Activated CD4-positive, alpha-beta T cell treated with anti-CD3 and anti-CD28 coated beads for 48 hours (primary cell): Measurements from ENCODE around the gene HAUS8.
"Not testable (repeated sequence)": the region's sequence is repeated elsewhere in the genome, so short reads cannot be mapped to it uniquely, and the experiment has no call there.

Experiments used
- DNase-seq: peaks from one replicate; pipeline ENCODE4 v3.0.0-alpha.2; 2020

HAUS8 gene, protein sequence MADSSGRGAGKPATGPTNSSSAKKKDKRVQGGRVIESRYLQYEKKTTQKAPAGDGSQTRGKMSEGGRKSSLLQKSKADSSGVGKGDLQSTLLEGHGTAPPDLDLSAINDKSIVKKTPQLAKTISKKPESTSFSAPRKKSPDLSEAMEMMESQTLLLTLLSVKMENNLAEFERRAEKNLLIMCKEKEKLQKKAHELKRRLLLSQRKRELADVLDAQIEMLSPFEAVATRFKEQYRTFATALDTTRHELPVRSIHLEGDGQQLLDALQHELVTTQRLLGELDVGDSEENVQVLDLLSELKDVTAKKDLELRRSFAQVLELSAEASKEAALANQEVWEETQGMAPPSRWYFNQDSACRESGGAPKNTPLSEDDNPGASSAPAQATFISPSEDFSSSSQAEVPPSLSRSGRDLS

DNA sequence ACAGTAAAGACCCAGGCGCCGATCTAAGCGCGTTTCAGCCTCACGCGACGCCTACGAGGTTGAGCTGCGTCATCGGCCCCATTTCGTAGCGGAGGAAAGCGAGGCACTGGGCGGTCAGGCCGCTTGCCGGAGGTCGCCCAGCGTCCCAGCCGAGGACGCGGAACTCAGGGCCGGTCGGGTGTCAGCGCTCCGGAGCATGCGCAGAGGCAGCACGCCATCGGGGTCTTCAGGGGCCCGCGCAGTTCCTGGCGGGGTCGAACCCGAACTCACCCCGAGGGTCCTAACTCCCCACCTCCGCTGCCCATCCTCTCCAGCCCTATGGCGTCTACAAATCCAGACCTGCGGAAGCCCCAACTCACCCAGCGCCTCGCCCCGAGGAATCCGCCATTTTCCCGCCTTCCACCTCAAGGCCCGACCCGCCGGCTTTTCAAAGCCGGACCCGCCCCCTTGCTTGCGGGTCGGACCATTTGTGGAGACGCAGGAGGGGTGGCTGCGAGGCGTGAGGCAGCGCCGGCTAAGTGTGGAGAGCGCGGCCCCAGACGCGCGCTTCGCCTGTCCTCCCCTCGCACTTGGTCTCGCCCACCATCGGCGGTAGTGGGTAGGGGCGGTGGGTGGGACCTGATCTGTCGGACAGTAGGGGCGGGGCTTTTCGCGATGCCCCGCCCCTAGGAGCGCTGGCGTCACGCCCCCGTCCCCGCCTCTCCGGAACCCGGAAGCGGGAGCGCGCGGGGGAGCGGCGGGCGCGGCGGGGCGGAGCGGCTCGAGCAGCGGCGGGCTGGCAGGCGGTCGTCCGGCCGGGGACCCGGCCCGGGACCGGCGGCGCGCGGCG, at the start of gene HAUS8, which contains the start of gene MYO9B:
HAUS8 (minus strand) TSS at position 418 of the 829 bp plus-strand sequence; CDS start at position 388, 30 bp downstream.
MYO9B (plus strand) TSS at position 743 of the 829 bp plus-strand sequence. CDS start 25,941 bp downstream, outside the sequence.
- DNase-seq, result peak; percentile 100

DNA sequence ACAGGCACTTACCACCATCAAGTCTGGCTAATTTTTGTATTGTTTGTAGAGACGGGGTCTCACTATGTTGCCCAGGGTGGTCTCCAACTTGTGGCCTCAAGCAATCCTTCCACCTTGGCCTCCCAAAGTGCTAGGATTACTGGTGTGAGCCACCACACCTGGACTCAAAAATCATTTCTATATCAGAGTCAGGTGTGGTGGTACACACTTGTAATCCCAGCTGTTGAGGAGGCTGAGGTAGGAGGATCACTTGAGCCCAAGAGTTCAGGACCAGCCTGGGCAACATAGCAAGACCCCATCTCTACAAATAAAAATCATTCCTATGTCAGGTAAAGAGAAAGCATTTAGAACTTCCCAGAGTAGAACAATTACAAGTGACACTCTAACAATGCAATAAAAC, 48.8 kb upstream of the HAUS8 start:
- no peak for DNase-seq

DNA sequence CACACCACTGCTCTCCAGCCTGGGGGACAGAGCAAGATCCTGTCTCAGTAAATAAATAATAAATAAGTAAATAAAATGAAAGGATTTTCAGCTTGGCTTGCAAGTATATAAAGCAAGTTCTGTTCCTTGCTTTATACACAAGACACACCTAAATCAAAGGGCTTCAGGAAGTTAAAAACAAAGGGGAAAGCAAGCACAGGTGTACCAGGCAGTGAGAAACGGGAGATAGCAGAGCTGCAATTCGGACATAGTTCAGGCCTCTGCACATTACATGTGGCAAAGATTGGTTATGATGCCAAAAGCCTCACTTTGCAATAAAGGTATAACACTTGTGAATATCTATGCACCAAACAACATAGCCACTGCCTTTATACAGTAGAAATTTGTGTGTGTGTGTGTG, 47.8 kb upstream of the HAUS8 start:
- DNase-seq, result no peak

DNA sequence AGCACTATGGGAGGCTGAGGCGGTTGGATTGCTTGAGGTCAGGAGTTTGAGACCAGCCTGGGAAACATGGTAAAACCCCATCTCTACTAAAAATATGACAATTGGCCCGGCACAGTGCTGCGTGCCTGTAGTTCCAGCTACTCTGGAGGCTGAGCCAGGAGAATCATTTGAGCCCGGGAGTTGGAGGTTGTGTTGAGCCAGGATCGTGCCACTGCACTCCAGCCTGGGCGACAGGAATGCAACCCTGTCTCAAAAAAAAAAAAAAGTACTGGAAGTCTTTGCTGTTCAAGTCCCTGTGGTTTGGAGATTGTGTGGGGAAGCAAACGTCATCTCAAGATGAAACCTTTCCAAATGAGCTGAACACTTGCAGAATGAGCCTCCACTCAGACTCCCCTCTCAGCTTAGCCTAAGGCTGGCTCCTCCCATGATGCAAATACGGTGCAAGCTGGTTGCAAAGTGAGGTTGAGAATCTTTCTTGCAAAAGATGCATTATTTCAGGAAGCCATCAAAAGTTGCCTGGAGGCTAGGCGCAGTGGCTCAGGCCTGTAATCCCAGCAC, 46.6 kb upstream of the HAUS8 start:
- DNase-seq, result no peak

DNA sequence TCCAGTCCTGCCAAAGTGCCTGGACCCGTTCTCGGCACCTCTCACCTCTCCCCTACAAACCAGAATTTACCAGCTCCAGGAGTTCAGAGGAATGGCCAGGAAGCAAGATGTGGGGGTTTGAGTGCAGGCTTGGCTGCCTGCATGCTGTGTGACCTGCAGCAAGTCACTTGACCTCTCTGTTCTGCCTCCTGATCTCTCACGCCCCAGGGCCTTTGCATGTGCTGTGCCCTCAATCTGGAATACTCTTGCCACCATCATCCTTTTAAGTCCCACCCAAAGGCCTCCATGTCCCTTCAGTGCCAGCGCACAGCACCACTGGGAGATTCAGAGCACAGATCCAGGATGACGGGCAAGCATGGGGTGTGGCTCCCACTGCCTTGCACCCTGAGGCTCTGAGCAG, 43.7 kb upstream of the HAUS8 start:
- DNase-seq, result no peak

DNA sequence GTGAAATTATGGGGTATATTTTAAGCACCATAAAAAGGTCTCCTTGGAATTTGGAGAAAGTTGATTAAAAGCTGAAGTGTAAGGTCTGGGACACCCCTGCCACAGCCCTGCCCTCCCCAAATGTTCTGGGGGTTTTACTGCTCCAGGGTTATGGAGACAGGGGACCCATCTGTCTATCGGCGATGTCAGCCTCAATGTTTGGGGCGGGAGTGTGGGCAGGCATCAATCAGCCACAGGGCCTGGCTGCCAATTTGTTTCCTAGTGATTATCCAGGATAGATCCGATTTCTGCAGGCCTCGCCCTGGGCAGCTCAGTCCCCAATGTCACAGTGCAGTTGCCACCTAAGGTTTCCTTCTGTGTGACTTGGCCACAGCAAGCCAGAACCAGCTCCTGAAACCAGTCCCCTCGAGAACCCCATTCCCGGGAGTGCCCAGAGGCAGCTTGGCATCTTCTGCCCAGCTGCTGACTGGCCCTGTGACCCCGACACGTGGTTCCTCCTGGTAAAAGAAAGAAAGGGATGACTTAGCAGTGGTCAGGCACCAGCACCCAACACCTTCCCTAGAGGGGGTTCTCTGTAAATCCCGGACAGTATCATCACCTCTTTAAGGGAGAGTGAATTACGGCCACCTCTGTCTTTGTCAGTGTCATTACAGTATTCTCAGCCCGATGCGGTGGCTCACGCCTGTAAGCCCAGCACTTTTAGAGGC, 41.9 kb upstream of the HAUS8 start:
- DNase-seq, result no peak

DNA sequence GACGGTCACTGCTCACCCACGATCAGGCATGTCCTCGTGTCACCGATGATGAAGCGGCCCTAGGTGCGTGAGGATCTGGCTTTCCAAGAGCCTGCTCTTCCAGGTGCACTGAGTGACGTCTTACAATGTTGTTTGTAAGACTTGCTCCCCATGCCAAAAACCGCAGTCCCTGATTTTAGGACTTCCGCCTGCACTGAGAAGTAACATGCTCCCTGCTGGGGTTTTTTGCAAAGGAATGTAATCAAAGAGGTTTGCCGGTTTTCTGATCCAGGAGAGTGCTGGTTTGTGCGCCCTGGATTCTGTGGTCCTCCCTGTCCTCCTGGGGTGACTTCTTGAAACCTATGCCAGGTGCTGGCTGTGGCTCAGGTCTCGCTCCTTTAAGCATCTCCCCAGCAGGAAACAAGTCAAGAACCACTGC, 39.2 kb upstream of the HAUS8 start:
- no peak for DNase-seq

DNA sequence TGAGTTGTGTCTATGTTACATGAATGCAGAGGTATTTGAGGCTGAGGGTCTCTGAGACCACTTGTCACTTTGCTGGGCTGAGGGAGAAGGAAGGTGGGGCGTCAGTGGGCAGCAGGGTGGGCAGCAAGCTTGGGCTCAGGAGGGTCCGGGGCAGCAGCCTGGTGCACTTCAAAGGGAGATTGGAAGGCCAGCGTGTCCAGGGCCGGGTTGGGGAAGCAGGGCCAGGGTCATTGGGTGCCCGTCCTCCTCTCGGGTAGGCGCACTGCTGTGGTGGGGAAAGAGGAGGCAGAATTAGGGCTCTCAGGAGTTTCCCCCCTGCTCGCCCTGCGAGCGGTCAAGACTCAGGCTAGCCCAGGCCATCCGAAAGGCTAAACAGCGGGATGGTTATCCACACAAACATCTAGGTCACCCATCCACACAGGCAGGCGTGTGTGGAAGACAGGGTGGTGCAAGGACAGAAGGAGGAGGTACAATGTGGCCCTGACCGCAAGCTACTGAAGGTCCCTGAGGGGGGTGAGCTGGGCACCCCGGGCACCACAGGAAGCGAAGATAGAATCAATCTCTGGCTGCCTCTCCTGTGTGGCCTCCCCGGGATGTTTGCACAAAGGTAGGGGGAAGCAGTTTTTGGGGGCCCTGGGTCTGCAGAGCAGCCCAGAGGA, 38.0 kb upstream of the HAUS8 start:
- DNase-seq, result no peak

DNA sequence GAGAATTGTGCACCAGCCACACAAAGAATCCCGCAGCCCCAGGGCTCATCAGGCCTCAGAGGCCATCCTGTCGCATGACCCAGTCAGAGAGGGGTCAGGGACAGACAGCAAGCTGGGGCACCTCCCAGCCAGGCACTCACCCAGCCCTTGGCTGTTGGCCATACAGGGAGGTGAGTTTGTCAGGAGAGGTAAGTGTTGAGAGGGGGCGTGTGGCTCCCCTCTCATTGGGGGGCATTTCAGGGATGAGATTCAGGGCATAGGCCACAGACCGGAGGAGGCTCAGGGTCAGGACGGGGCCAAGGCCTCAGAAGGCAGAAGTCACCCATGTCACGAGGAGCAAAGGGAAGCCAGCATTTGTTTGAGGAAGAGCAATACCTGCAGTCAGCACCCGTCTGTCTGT, 37.4 kb upstream of the HAUS8 start:
- DNase-seq, result no peak

DNA sequence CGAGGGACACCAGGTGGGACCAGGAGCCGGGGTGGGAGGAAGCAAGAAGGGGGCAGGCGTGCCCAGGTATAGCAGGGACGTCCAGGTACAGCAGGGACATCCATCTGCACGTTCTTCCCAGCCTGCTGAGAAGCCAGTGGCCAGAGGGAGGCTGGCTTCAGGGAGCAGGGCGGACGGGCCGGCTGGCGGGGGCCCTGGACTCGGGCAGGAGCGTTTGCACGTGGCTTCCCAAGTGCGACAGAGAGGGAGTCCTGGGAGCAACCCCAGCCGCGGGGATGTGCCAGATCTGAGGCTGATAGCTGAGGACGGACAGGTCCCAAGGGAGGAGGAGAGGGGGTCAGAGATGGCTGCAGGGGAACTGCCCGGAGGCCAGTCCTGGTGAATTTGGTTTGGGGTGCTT, 37.0 kb upstream of the HAUS8 start:
- no peak for DNase-seq

DNA sequence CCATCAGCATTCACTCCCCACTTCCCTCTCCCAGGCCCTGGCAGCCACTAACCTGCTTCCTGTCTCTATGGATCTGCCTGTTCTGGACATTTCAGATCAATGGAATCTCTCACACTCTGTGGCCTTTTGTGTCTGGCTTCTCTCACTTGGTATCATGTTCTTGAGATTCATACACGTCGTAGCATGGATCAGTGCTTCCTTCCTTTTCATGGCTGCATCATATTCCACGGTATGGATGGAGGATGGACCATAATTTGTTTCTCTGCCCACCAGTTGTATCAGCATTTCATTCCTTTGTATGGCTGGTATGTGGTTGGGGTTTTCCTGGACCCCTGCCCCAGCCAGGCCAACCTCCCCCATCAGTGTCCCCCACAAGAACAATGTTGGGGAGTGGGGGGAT, 36.5 kb upstream of the HAUS8 start:
- DNase-seq, result no peak

DNA sequence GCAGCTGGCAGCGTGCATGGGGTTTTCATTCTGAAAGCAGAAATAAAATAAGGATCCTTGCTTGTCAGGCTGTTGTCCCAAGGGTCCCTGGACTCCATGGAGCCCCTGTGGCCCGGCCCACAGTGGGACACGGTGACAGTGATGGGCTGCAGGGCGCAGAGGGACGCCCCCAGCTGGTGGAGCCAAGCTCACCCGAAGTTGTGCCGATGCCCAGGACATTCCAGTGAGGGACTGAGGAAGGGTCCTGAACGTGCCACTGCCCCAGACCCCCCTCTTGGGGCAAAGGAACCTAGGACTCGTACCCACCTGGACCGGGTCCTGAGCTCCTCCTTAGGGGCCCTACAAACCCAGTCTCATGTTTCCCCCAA, 35.3 kb upstream of the HAUS8 start:
- no peak for DNase-seq

DNA sequence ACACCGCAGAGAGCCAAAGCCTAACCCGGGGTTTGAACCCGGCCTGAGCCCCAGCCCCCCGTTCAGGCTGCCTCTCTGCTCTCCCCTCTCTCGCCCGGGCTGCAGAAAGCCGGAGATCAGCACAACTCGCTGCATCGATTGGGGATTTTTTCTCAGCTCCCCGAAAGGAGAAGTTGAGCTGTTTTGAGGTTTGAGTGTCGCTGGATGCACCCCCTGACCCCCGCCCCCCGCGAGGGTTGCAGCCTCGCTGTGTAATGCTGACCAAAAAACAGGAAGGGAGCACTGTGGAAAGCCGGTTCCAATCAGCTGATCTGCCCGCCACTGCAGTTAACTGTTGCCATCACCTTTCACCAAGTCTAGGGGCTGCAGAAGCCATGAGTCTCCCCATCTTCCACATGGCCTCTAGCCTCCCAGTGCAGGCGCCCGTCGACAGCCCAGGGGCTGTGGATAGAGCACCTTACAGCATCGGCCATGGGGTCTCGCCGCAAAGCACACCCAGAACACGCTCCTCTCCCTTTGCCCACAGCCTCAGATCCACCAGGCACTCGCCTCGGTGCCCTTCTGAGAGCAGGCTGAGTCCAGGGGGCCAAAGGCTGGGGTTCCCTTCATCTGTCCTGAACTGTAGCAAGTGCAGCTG, 34.8 kb upstream of the HAUS8 start:
- DNase-seq, result no peak

DNA sequence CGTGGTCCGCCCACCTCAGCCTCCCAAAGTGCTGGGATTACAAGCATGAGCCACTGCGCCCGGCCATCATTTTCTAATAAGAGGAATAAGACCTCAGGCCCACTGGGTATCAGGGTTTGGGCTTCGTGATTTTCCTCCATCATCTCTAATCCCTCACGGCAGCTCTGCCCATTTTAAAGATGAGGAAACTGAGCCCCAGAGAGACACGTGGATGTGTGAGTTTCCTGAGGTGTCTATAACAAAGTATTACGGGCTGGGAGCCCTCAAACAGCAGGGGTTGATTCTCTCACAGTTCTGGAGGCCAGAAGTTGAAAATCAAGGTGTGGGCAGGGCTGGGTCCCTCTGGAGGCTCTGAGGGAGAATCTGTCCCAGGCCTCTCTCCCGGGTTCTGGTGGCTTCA, 34.0 kb upstream of the HAUS8 start:
- no peak for DNase-seq

DNA sequence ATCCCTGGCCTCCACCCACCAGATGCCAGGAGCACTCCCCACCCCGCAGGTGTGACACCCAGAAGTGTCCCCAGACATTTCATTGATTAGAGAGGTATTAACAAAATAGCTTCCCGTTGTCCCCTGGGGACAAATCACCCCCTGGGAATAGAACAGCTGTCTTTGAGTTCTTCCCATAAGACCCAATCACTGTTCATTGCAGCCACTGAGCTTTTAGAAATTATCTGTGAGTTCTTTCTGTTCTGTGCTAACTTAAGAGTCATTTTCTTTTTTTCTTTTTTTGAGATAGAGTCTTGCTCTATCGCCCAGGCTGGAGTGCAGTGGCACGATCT, 33.2 kb upstream of the HAUS8 start:
- no peak for DNase-seq

DNA sequence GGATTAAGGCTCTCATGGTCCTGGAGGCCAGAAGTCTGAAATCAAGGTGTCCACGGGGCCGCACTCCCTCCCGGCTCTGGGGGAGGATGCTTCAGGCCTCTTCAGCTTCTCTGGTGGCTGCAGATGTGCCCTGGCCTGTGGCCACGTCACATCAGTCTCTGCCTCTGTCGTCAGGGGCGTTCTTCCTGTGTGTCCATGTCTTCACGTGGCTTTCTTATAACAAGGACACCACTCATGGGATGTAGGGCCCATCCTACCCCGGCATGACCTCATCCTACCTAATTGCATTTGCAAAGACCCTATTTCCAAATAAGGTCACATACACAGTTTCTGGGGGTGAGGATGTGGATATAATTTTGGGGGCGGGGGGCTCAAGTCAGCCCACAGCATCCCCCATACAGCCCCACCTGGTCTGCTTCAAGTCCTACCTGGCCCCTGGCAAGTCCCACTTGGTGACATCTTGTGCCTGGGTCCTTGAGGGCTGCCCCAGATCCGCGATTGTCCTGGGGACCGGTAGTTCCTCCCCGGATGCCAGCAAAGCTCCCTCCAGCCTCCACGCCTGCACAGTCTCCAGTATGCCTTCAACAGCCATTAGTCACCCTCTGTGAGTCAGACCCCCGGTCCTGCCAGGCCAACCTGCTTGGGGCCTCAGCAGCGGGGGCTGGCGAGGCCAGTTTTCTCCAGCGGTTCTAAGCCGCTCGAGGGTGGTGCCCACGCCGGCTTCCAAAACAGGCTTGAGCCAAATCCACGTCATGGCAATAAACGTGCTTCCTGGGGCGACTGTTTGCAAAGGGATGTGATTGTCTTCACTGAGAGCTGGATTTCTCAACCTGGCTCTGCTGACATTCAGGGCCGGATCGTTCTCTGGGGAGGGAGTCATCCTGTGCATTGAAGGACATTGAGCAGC, 32.5 kb upstream of the HAUS8 start:
- DNase-seq, result peak; percentile 15

DNA sequence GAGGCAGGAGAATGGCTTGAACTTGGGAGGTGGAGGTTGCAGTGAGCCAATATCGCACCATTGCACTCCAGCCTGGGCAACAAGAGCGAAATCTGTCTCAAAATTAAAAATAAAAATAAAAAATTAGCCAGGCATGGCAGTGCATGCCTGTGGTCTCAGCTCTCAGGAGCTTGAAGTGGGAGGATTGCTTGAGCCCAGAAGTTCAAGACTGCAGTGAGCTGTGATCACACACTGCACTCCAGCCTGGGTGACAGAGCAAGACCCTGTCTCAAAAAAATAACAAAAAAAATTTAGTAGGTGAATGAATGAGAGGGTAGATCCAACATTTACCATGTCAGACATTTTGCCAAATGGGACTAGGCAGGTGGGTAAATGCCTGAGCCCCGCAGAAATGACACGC, 31.7 kb upstream of the HAUS8 start:
- not testable (repeated sequence) for DNase-seq

DNA sequence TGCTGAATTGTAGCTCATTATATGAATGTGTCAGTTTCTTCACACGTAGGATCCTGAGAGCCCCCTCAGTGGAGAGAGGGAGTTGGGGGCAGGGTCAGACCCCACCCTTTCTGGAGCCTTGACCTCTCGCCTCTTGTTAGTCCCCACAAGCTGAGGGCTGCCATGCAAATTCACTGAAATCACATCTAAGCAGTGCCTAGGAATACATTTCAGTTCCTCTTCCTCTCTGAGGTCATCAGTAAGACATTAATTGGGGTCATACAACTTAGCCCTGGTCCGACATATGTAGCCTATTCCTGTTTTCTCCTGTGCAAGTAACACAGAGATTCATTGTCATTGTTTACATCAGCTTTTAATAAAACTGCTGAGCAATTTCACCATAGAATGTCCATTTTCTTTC, 30.3 kb upstream of the HAUS8 start:
- DNase-seq, result no peak

DNA sequence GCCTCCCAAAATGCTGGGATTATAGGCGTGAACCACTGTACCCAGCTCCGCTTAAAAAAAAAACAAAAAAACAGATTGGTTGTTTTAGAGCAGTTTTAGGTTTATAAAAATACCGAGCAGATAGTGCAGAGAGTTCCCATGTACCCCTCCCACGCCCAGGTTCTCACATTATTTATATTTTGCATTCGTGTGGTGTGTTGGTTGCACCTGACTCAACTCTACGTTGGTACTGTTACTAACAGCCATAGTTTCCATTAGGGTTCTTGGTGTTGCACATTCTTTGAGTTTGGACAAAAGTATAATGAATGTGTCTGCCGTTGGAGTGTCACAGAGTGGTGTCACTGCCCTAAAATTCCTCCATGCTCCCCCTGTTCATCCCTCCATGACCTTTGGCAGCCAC, 29.4 kb upstream of the HAUS8 start:
- no peak for DNase-seq

DNA sequence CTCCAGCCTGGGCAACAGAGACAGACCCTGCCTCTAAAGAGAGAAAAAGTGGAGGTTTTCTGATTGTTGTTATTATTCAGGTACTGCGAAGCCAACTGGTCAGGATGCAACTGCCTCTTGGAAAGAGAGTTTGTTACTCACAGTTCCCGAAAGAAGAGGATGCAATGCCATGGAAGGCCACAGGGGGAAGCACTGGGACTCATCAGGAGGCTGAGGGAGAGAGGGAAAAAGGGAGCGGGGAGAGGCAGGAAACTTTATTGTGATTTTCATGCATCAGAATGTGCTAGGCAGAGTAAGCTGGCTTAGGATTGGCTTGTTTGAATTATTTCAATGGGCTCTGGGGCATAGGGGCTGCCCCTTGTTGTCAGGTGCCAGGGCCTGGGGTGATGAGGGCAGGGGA, 27.9 kb upstream of the HAUS8 start:
- peak; percentile 32 for DNase-seq
